ENCODE measurements around the gene MAPK12. TPM values are rescaled to one million over a fixed set of nuclear protein-coding genes. Genes with fewer than 3 reads are reported as not detected.

The MAPK12 gene
- total RNA-seq, 4 donors from 2014 or later, result 10.3 to 41.4 (median 28.3) TPM

GRCh38 chr22:50299785-50300619, 38.5 kb upstream of the MAPK12 start:
- DNase-seq, result no peak
- Histone ChIP-seq H3K27me3 (no peaks in the 10 kb centered on the region), H3K27ac (peak overlapping the region; percentile 37 to 94), H3K4me1 (peaks cover 24 to 68% of the 10 kb centered on the region in 2 donors), H3K4me3 (peak overlapping the region; percentile 22 to 41), H3K36me3 (no peaks in the 10 kb centered on the region), H3K9me3 (no peaks in the 10 kb centered on the region)
- TF ChIP-seq CTCF (IDR thresholded peaks at IDR 0.05), result no peak
- intact Hi-C loops (cut with DNase I; ENCODE audit: low total_unique reads), result no loop called here

GRCh38 chr22:50298937-50299784, 37.7 kb upstream of the MAPK12 start:
- Histone ChIP-seq H3K9me3 (no peaks in the 10 kb centered on the region), H3K36me3 (no peaks in the 10 kb centered on the region), H3K4me3 (peak overlapping the region; percentile 22 to 41), H3K27me3 (no peaks in the 10 kb centered on the region), H3K4me1 (peaks cover 24 to 67% of the 10 kb centered on the region in 2 donors), H3K27ac (peak overlapping the region; percentile 37 to 94)
- TF ChIP-seq CTCF (IDR thresholded peaks at IDR 0.05) (no peak), POLR2A (IDR thresholded peaks at IDR 0.05) (no peak)
- no peak for DNase-seq
- intact Hi-C loops (cut with DNase I; ENCODE audit: low total_unique reads), result no loop called here

GRCh38 chr22:50298266-50298637, 36.8 kb upstream of the MAPK12 start:
- Histone ChIP-seq H3K9me3 (no peaks in the 10 kb centered on the region), H3K27ac (peak overlapping the region in 1 of 2 donors; percentile 37), H3K4me3 (no peak overlapping the region), H3K36me3 (no peaks in the 10 kb centered on the region), H3K4me1 (peaks cover 25 to 67% of the 10 kb centered on the region in 2 donors), H3K27me3 (no peaks in the 10 kb centered on the region)
- DNase-seq, result no peak
- no peak for TF ChIP-seq POLR2A (IDR thresholded peaks at IDR 0.05)
- intact Hi-C loops (cut with DNase I; ENCODE audit: low total_unique reads), result no loop called here

- intact Hi-C loops (cut with DNase I; ENCODE audit: low total_unique reads), result no loop called here
- no peak for DNase-seq
- peak overlapping the region in 1 of 2 donors; percentile 37 for H3K27ac ChIP-seq
- no peaks in the 10 kb centered on the region for H3K9me3 ChIP-seq
- H3K4me1 ChIP-seq, result peaks cover 19 to 67% of the 10 kb centered on the region in 2 donors
- no peaks in the 10 kb centered on the region for H3K27me3 ChIP-seq
- TF ChIP-seq POLR2A (IDR thresholded peaks at IDR 0.05) (no peak), CTCF (IDR thresholded peaks at IDR 0.05) (no peak)
- no peaks in the 10 kb centered on the region for H3K36me3 ChIP-seq
- H3K4me3 ChIP-seq, result no peak overlapping the region
Measured at GRCh38 chr22:50297510-50298265, 36.2 kb upstream of the MAPK12 start.

- DNase-seq, result no peak
- TF ChIP-seq POLR2A (IDR thresholded peaks at IDR 0.05) (no peak), CTCF (IDR thresholded peaks at IDR 0.05) (no peak)
- H3K4me1 ChIP-seq, result peaks cover 19 to 67% of the 10 kb centered on the region in 2 donors
- H3K36me3 ChIP-seq, result no peaks in the 10 kb centered on the region
- H3K4me3 ChIP-seq, result no peak overlapping the region
- no peaks in the 10 kb centered on the region for H3K27me3 ChIP-seq
- peak overlapping the region; percentile 6 to 37 for H3K27ac ChIP-seq
- intact Hi-C loops (cut with DNase I; ENCODE audit: low total_unique reads), result no loop called here
- H3K9me3 ChIP-seq, result no peaks in the 10 kb centered on the region
Measured at GRCh38 chr22:50296658-50297490, 35.4 kb upstream of the MAPK12 start.
